Measurements from ENCODE around the gene RIOK2. TPM values are rescaled to one million over a fixed set of nuclear protein-coding genes. Genes with fewer than 3 reads are reported as not detected.

Gene RIOK2
- total RNA-seq, 2 donors from 2014 or later, result 7.3 to 16.9 TPM

DNA sequence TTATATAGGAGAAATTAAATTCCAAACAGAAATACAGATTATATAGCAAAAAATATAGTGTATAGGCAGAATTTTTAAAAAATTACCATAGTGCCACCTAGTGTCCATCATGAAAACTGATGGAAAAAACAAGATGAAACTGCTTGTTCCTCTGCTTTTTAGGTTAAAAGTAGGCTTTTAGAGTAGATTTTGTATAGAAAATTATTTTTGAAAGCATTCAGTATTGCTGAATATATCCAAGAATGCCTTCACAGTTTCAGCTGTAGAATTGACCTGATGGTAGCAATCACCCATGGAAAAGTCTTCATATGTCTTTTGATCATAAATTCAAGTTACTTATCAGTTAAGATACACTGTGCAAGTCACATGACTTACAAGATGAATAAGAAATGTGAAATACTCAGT lies 19.7 kb downstream of the RIOK2 start:
- no peak for DNase-seq
- Histone ChIP-seq H3K4me3 (no peak overlapping the region), H3K27ac (no peak overlapping the region), H3K9me3 (peaks cover 0 to 6% (median 0%) of the 10 kb centered on the region in 3 donors), H3K4me1 (peaks cover 7% of the 10 kb centered on the region), H3K27me3 (no peaks in the 10 kb centered on the region), H3K36me3 (replicated peaks in 1 of 2; ENCODE audit: insufficient read depth in 1 of 2, low read depth in 2 of 2) (peaks cover 3 to 7% of the 10 kb centered on the region in 2 donors)
- no peak for TF ChIP-seq POLR2A (IDR thresholded peaks at IDR 0.05)
- TF ChIP-seq, protein P1, sequence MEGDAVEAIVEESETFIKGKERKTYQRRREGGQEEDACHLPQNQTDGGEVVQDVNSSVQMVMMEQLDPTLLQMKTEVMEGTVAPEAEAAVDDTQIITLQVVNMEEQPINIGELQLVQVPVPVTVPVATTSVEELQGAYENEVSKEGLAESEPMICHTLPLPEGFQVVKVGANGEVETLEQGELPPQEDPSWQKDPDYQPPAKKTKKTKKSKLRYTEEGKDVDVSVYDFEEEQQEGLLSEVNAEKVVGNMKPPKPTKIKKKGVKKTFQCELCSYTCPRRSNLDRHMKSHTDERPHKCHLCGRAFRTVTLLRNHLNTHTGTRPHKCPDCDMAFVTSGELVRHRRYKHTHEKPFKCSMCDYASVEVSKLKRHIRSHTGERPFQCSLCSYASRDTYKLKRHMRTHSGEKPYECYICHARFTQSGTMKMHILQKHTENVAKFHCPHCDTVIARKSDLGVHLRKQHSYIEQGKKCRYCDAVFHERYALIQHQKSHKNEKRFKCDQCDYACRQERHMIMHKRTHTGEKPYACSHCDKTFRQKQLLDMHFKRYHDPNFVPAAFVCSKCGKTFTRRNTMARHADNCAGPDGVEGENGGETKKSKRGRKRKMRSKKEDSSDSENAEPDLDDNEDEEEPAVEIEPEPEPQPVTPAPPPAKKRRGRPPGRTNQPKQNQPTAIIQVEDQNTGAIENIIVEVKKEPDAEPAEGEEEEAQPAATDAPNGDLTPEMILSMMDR (IDR thresholded peaks at IDR 0.05), result peak; percentile 30 to 62 (median 41)
- no peak for ATAC-seq
- intact Hi-C loops (cut with DNase I), result loop anchor here (5.0 kb wide), 1 partner anchor 291 kb away; no protein-coding TSS in a partner anchor

DNA sequence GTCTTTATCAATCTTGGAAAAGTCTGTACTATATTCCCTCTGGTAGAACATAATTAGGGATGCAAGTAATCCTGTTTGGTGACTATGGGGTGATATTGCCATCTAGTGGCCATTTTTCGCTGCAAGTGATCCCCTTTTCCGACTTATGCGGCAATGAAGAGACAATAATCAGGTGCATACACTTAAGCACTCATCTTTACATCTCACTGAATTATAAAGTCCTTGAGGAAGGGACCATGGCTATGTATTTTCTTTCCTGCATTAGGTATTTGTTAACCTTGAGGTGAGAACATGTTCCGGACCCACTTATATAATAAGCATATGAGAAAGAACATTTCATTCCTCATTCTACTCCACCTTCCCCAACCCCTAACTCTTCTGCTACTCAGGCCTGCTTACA lies 21.0 kb downstream of the RIOK2 start:
- WGBS, 2 donors, result 22 to 25% methylated on average over 4 of the region's 4 CpGs
- DNase-seq (peak; percentile 55 to 66 (median 64)), ATAC-seq (peak; percentile 58)
- TF ChIP-seq POLR2A (IDR thresholded peaks at IDR 0.05), result no peak
- TF ChIP-seq, protein P1 (IDR thresholded peaks at IDR 0.05), result peak; percentile 72 to 90 (median 81)
- H3K27me3 ChIP-seq, result no peaks in the 10 kb centered on the region
- peaks cover 0 to 17% (median 0%) of the 10 kb centered on the region in 3 donors for H3K9me3 ChIP-seq
- H3K4me1 ChIP-seq, result peaks cover 7% of the 10 kb centered on the region
- H3K4me3 ChIP-seq, result no peak overlapping the region
- H3K27ac ChIP-seq, result no peak overlapping the region
- intact Hi-C loops (cut with DNase I), result loop anchor here (5.0 kb wide), 1 partner anchor 290 kb away; no protein-coding TSS in a partner anchor
- H3K36me3 ChIP-seq (replicated peaks in 1 of 2; ENCODE audit: insufficient read depth in 1 of 2, low read depth in 2 of 2), result peaks cover 3 to 5% of the 10 kb centered on the region in 2 donors

DNA sequence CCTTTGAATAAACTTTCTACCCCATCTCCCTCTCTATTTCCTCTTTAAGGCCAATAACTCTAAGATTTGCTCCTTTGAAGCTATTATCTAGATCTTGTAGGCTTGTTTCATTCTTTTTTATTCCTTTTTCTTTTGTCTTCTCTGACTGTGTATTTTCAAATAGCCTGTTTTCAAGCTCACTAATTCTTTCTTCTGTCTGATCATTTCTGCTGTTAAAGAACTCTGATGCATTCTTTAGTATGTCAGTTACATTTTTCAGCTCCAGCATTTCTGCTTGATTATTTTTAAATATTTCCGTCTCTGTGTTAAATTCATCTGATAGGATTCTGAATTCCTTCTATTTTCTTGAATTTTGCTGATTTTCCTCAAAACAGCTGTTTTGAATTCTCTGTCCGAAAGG lies 25.4 kb downstream of the RIOK2 start:
- ATAC-seq (no peak), DNase-seq (no peak)
- no peak overlapping the region for H3K4me3 ChIP-seq
- intact Hi-C loops (cut with DNase I), result no loop called here
- no peaks in the 10 kb centered on the region for H3K4me1 ChIP-seq
- H3K36me3 ChIP-seq (replicated peaks in 1 of 2; ENCODE audit: insufficient read depth in 1 of 2, low read depth in 2 of 2), result peaks cover 3% of the 10 kb centered on the region in 2 donors
- peaks cover 0 to 17% (median 0%) of the 10 kb centered on the region in 3 donors for H3K9me3 ChIP-seq
- no peak overlapping the region for H3K27ac ChIP-seq
- no peaks in the 10 kb centered on the region for H3K27me3 ChIP-seq
- 96% methylated on average over 2 of the region's 2 CpGs for WGBS, 2 donors
- TF ChIP-seq POLR2A (IDR thresholded peaks at IDR 0.05), result no peak
- TF ChIP-seq, protein P1 (IDR thresholded peaks at IDR 0.05), result no peak

DNA sequence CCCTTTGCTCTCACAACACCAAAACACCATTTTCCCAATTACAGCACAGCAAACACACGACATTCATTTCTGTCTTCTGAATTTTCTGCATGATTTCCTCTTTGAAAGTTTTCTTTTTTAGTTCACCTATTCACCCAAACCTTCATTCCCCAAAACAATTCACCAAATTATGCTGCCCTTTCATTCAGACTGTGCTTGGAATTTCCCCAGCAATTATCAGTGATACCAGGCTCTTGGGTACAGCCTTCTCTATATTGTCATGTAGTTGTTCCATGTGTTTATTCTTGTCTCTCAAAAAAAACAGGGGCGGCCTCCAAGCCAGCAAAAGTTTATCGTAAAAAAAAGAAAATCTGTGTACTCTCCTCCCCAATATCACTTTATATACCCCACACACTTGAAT lies 31.7 kb downstream of the RIOK2 start:
- no peaks in the 10 kb centered on the region for H3K36me3 ChIP-seq (replicated peaks in 1 of 2; ENCODE audit: insufficient read depth in 1 of 2, low read depth in 2 of 2)
- H3K4me1 ChIP-seq, result no peaks in the 10 kb centered on the region
- intact Hi-C loops (cut with DNase I), result no loop called here
- H3K27me3 ChIP-seq, result no peaks in the 10 kb centered on the region
- TF ChIP-seq, protein P1 (IDR thresholded peaks at IDR 0.05), result no peak
- TF ChIP-seq POLR2A (IDR thresholded peaks at IDR 0.05), result no peak
- 82 to 88% methylated on average over 3 of the region's 3 CpGs for WGBS, 2 donors
- DNase-seq, result no peak
- no peaks in the 10 kb centered on the region for H3K9me3 ChIP-seq
- ATAC-seq, result no peak
- no peak overlapping the region for H3K27ac ChIP-seq
- H3K4me3 ChIP-seq, result no peak overlapping the region

DNA sequence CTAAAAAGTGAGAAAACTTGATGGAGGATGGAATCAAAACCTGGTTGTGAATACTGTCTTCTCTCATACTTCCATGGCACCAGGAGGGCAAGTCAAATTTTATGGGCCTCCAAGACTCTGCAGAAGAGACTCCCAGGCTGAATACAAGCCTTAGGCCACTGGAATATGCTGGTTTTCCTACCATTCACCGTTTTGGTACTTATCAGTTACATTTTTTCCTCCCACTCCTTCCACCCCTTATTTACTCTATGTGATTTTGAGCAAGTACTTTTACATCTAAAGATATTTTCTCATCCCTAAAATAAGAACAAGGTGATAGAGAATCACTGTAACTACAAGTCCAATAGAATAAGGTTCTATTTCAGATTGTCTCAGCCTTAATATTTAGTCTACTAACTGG lies 32.6 kb downstream of the RIOK2 start:
- intact Hi-C loops (cut with DNase I), result no loop called here
- 38 to 44% methylated on average over 1 of the region's 1 CpG for WGBS, 2 donors
- Histone ChIP-seq H3K4me1 (no peaks in the 10 kb centered on the region), H3K36me3 (replicated peaks in 1 of 2; ENCODE audit: insufficient read depth in 1 of 2, low read depth in 2 of 2) (no peaks in the 10 kb centered on the region), H3K9me3 (no peaks in the 10 kb centered on the region), H3K27me3 (no peaks in the 10 kb centered on the region), H3K4me3 (no peak overlapping the region), H3K27ac (no peak overlapping the region)
- no peak for ATAC-seq
- TF ChIP-seq, protein P1 (IDR thresholded peaks at IDR 0.05), result no peak
- TF ChIP-seq POLR2A (IDR thresholded peaks at IDR 0.05), result no peak
- DNase-seq, result no peak

Data from body of pancreas (tissue), 4 donors.